ENCODE data around the gene DGKH.
"Not testable (repeated sequence)": the region's sequence is repeated elsewhere in the genome, so short reads cannot be mapped to it uniquely, and the experiment has no call there.

Gene DGKH

GRCh38 chr13:42163338-42163737 is 114.9 kb downstream of the DGKH start:
- not testable (repeated sequence) for H3K4me3 ChIP-seq (ENCODE audit: low read depth, low read length); H2AFZ ChIP-seq (ENCODE audit: low read length, unreplicated experiment); H3K79me2 ChIP-seq (ENCODE audit: control insufficient read depth, insufficient read depth, low read length, unreplicated experiment); H3K27ac ChIP-seq (ENCODE audit: low read depth, low read length); H3K27me3 ChIP-seq (ENCODE audit: insufficient read depth, low read length); H3K4me1 ChIP-seq (ENCODE audit: control insufficient read depth, insufficient read depth, low read length, unreplicated experiment)
- peaks cover 12% of the 10 kb centered on the region for H3K36me3 ChIP-seq (ENCODE audit: insufficient read depth, low read length)

- not testable (repeated sequence) for H3K27me3 ChIP-seq (ENCODE audit: insufficient read depth, low read length); H2AFZ ChIP-seq (ENCODE audit: low read length, unreplicated experiment); H3K79me2 ChIP-seq (ENCODE audit: control insufficient read depth, insufficient read depth, low read length, unreplicated experiment); H3K4me1 ChIP-seq (ENCODE audit: control insufficient read depth, insufficient read depth, low read length, unreplicated experiment); H3K27ac ChIP-seq (ENCODE audit: low read depth, low read length); H3K4me3 ChIP-seq (ENCODE audit: low read depth, low read length)
- H3K36me3 ChIP-seq (ENCODE audit: insufficient read depth, low read length) = peaks cover 12% of the 10 kb centered on the region
These were observed 115.5 kb downstream of the DGKH start for GRCh38 chr13:42163910-42164309.

DNA sequence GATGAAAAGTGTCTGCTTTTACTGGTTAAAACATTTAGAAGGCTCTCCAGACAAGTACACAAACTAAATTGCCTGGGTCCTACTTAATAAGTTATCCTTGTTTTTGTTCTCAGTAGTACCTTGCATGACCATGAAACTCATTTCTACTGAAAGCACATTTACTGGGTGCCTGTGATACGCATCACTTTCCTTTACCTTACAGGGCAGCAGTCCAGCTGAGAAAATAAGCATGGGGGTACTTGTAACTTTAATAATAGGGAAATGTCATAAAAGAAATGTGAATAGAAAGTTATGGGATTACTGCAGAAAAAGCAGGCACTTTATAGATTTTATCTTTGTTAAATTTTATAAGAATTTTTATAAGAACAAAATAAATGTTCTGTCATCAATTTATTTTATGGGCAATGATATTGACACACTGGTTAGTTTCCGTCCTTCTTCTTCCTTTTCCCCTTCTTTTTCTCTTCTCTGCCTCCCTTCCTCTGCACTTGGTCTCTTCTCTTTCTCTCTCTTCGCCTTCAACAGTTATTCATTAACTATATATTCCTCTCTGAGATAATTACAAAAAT is 116.2 kb downstream of the DGKH start:
- Histone ChIP-seq H3K79me2 (ENCODE audit: control insufficient read depth, insufficient read depth, low read length, unreplicated experiment) (no peaks in the 10 kb centered on the region), H2AFZ (ENCODE audit: low read length, unreplicated experiment) (no peak overlapping the region), H3K27ac (ENCODE audit: low read depth, low read length) (no peak overlapping the region), H3K36me3 (ENCODE audit: insufficient read depth, low read length) (peaks cover 12% of the 10 kb centered on the region), H3K4me1 (ENCODE audit: control insufficient read depth, insufficient read depth, low read length, unreplicated experiment) (no peaks in the 10 kb centered on the region), H3K27me3 (ENCODE audit: insufficient read depth, low read length) (no peaks in the 10 kb centered on the region), H3K4me3 (ENCODE audit: low read depth, low read length) (no peak overlapping the region)

- no peaks in the 10 kb centered on the region for H3K4me1 ChIP-seq (ENCODE audit: control insufficient read depth, insufficient read depth, low read length, unreplicated experiment)
- H3K27me3 ChIP-seq (ENCODE audit: insufficient read depth, low read length) = no peaks in the 10 kb centered on the region
- no peak overlapping the region for H3K4me3 ChIP-seq (ENCODE audit: low read depth, low read length)
- H3K36me3 ChIP-seq (ENCODE audit: insufficient read depth, low read length) = peaks cover 8% of the 10 kb centered on the region
- H3K79me2 ChIP-seq (ENCODE audit: control insufficient read depth, insufficient read depth, low read length, unreplicated experiment) = no peaks in the 10 kb centered on the region
- no peak overlapping the region for H2AFZ ChIP-seq (ENCODE audit: low read length, unreplicated experiment)
- no peak overlapping the region for H3K27ac ChIP-seq (ENCODE audit: low read depth, low read length)
These were observed 120.0 kb downstream of the DGKH start for GRCh38 chr13:42168496-42168895.

DNA sequence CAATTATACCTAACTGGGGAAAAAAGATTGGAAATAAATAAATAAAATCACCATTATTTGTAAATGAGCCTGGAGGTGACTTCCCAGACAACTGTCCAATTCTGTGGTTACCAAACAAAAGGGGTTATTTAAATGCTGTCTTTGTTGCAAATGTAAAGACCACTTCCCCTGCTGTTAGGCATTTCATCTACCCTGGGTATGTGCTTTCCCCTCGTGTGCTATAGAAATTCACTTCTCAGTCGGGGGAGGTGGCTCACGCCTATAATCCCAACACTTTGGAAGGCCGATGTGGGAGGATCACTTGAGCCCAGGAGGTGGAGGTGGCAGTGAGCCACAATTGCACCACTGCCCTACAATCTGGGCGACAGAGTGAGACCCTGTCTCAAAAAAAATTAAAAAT is 121.6 kb downstream of the DGKH start:
- Histone ChIP-seq H3K27ac (ENCODE audit: low read depth, low read length) (no peak overlapping the region), H3K4me1 (ENCODE audit: control insufficient read depth, insufficient read depth, low read length, unreplicated experiment) (no peaks in the 10 kb centered on the region), H3K79me2 (ENCODE audit: control insufficient read depth, insufficient read depth, low read length, unreplicated experiment) (no peaks in the 10 kb centered on the region), H3K4me3 (ENCODE audit: low read depth, low read length) (no peak overlapping the region), H3K36me3 (ENCODE audit: insufficient read depth, low read length) (peaks cover 12% of the 10 kb centered on the region), H2AFZ (ENCODE audit: low read length, unreplicated experiment) (no peak overlapping the region), H3K27me3 (ENCODE audit: insufficient read depth, low read length) (no peaks in the 10 kb centered on the region)

DNA sequence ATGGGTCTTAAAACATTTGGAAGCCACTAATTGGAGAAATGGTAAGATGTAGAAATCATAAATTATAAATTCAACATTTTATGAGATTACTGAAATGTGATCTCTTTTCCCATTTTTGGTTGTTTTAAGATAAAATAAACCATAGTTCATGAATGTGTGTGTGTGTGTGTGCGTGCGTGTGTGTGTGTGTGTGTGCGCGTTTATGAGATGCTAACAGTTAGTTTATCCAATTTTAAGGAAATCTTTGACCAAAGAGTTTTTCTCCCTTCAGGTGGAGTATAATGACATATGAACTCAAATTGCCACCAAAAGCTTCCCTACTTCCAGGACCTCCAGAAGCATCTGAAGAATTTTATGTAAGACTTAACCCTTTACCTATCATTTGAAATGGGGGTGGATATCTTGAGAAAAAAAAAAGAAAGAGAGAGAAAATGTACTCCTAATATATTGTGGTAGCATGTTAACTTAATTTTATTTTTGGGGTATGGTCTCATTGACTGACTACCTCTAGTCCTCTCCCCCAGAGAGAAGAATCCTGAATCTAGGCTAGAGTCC is 125.4 kb downstream of the DGKH start:
- Histone ChIP-seq H2AFZ (ENCODE audit: low read length, unreplicated experiment) (no peak overlapping the region), H3K79me2 (ENCODE audit: control insufficient read depth, insufficient read depth, low read length, unreplicated experiment) (no peaks in the 10 kb centered on the region), H3K4me3 (ENCODE audit: low read depth, low read length) (no peak overlapping the region), H3K27me3 (ENCODE audit: insufficient read depth, low read length) (no peaks in the 10 kb centered on the region), H3K4me1 (ENCODE audit: control insufficient read depth, insufficient read depth, low read length, unreplicated experiment) (no peaks in the 10 kb centered on the region), H3K36me3 (ENCODE audit: insufficient read depth, low read length) (peaks cover 4% of the 10 kb centered on the region), H3K27ac (ENCODE audit: low read depth, low read length) (no peak overlapping the region)

- Histone ChIP-seq H3K4me3 (ENCODE audit: low read depth, low read length) (no peak overlapping the region), H3K27ac (ENCODE audit: low read depth, low read length) (no peak overlapping the region), H3K4me1 (ENCODE audit: control insufficient read depth, insufficient read depth, low read length, unreplicated experiment) (no peaks in the 10 kb centered on the region), H3K27me3 (ENCODE audit: insufficient read depth, low read length) (no peaks in the 10 kb centered on the region), H3K36me3 (ENCODE audit: insufficient read depth, low read length) (peaks cover 4% of the 10 kb centered on the region), H2AFZ (ENCODE audit: low read length, unreplicated experiment) (no peak overlapping the region), H3K79me2 (ENCODE audit: control insufficient read depth, insufficient read depth, low read length, unreplicated experiment) (no peaks in the 10 kb centered on the region)
These were observed 126.1 kb downstream of the DGKH start for GRCh38 chr13:42174344-42175162.

DNA sequence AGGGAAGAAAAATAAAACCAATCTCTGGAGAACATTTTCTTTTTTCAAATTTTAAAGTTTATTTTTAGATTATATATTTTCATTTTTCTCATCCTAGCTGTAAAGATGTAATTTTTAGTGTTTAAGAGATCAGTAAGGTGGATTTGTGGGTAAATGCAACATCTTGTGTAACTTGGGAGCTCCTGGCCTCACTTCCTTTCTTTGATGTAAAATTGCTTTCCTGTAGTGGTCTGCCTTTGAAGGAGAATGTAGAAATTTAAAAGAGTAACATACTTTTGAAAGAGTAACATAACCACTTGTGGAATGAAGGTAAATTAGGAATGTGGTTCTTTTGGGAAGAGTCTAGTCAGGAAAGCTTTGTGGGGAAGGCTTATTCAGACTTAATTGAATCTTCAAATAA is 127.8 kb downstream of the DGKH start:
- Histone ChIP-seq H3K4me3 (ENCODE audit: low read depth, low read length) (no peak overlapping the region), H3K79me2 (ENCODE audit: control insufficient read depth, insufficient read depth, low read length, unreplicated experiment) (no peaks in the 10 kb centered on the region), H3K4me1 (ENCODE audit: control insufficient read depth, insufficient read depth, low read length, unreplicated experiment) (no peaks in the 10 kb centered on the region), H3K27me3 (ENCODE audit: insufficient read depth, low read length) (no peaks in the 10 kb centered on the region), H2AFZ (ENCODE audit: low read length, unreplicated experiment) (no peak overlapping the region), H3K27ac (ENCODE audit: low read depth, low read length) (no peak overlapping the region), H3K36me3 (ENCODE audit: insufficient read depth, low read length) (peaks cover 4% of the 10 kb centered on the region)

DNA sequence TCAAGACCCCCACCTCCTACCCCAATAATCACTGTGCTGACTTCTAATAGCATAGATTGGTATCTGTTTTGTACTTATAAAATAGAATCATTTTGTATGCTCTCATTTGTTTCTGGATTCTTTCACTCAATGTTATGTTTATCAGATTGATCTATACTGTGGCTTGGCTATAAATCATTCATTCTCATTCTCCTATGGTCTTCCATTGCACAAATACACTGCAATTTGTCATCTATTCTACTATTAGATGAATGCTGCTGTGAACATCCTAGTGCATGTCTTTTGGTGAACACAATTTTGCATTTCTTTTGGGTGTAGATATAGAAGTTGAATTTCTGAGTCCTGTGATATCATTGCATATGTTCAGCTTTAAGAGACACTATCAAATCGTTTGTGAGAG is 128.7 kb downstream of the DGKH start:
- H3K36me3 ChIP-seq (ENCODE audit: insufficient read depth, low read length) = peaks cover 4% of the 10 kb centered on the region
- no peaks in the 10 kb centered on the region for H3K79me2 ChIP-seq (ENCODE audit: control insufficient read depth, insufficient read depth, low read length, unreplicated experiment)
- H3K27ac ChIP-seq (ENCODE audit: low read depth, low read length) = no peak overlapping the region
- no peak overlapping the region for H3K4me3 ChIP-seq (ENCODE audit: low read depth, low read length)
- H3K4me1 ChIP-seq (ENCODE audit: control insufficient read depth, insufficient read depth, low read length, unreplicated experiment) = no peaks in the 10 kb centered on the region
- no peaks in the 10 kb centered on the region for H3K27me3 ChIP-seq (ENCODE audit: insufficient read depth, low read length)
- no peak overlapping the region for H2AFZ ChIP-seq (ENCODE audit: low read length, unreplicated experiment)

GRCh38 chr13:42181381-42181953 is 133.0 kb downstream of the DGKH start:
- H3K27me3 ChIP-seq (ENCODE audit: insufficient read depth, low read length) = no peaks in the 10 kb centered on the region
- no peaks in the 10 kb centered on the region for H3K36me3 ChIP-seq (ENCODE audit: insufficient read depth, low read length)
- no peak overlapping the region for H3K4me3 ChIP-seq (ENCODE audit: low read depth, low read length)
- H3K4me1 ChIP-seq (ENCODE audit: control insufficient read depth, insufficient read depth, low read length, unreplicated experiment) = no peaks in the 10 kb centered on the region
- H3K79me2 ChIP-seq (ENCODE audit: control insufficient read depth, insufficient read depth, low read length, unreplicated experiment) = no peaks in the 10 kb centered on the region
- H3K27ac ChIP-seq (ENCODE audit: low read depth, low read length) = no peak overlapping the region
- H2AFZ ChIP-seq (ENCODE audit: low read length, unreplicated experiment) = no peak overlapping the region

DNA sequence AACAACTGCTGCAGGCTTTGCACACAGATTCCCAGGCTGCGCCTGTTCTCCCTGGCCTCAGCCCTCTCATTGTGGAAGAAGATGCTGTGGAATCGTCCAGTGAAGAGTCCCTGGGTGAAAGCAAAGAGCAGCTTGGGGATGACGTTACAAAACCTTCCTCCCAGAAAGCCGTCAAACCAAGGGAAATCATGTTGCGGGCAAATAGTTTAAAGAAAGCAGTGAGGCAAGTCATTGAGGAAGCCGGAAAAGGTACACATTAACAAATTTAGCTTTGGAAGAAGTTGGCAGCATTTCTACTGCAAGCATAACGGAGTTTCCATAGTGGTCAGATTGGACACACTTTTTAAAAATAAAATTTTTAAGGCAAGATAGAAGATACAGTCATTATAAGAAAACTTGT is 140.6 kb downstream of the DGKH start:
- H3K27ac ChIP-seq (ENCODE audit: low read depth, low read length) = no peak overlapping the region
- peaks cover 5% of the 10 kb centered on the region for H3K36me3 ChIP-seq (ENCODE audit: insufficient read depth, low read length)
- H3K4me3 ChIP-seq (ENCODE audit: low read depth, low read length) = no peak overlapping the region
- H3K4me1 ChIP-seq (ENCODE audit: control insufficient read depth, insufficient read depth, low read length, unreplicated experiment) = no peaks in the 10 kb centered on the region
- no peaks in the 10 kb centered on the region for H3K27me3 ChIP-seq (ENCODE audit: insufficient read depth, low read length)
- H2AFZ ChIP-seq (ENCODE audit: low read length, unreplicated experiment) = no peak overlapping the region
- no peaks in the 10 kb centered on the region for H3K79me2 ChIP-seq (ENCODE audit: control insufficient read depth, insufficient read depth, low read length, unreplicated experiment)
